ENCODE data around the gene KIF22. TPM values are rescaled to one million over a fixed set of nuclear protein-coding genes. Genes with fewer than 3 reads are reported as not detected.

Gene KIF22
- total RNA-seq (2022; extraction: Qiagen RNA extraction) = 81.0 to 104 TPM (median 94.7 TPM) in 5 replicates

GRCh38 chr16:29790183-29790948, at the start of gene KIF22:
TSS of gene KIF22 (plus strand) at chr16:29790751. CDS start at chr16:29790760, 9 bp downstream.

GRCh38 chr16:29745853-29746345, 44.7 kb upstream of the KIF22 start, which contains the start of gene C16orf54:
TSS of gene C16orf54 (minus strand) at chr16:29745990. CDS start at chr16:29744951, 1,039 bp downstream.

DNA sequence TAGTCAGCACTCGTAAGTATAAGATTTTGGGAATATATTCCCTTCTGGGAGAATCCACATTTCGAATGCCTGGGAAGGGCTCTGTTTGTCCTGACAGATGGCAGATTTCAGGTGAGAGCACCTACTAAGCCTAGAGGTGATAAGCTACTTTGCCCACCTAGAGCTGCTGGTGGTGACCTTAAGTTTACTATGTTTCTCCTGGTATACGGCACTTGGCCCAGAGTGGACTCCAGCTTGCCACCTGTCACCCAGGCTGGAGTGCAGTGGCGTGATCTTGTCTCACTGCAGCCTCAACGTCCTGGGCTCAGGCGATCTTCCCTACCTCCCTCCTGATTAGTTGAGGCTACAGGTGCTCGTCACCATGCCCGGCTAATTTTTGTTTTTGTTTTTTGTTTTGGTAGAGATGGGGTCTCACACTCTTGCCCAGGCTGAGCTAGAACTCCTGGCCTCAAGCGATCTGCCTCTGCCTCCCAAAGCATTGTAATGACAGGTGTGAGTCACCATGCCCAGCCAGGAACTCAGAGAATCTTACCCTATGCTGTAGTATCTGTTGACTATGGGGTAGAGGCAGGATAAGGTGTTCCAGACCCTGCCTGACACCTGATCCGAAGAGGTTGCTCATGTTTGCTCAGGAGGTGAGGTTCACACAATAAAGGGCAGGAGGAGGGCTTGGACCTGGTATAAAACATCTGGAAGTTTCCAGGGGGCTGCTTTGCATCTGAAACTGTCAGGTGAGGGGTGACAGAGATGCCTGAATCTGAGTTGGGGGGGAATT, 12.8 kb upstream of the KIF22 start, which contains the start of gene ZG16:
Gene ZG16, plus strand, starts transcription at position 681 of the 775 bp plus-strand sequence. CDS start 1,011 bp downstream, outside the sequence.

GRCh38 chr16:29806099-29806579, 15.6 kb downstream of the KIF22 start, which contains the start of gene MAZ:
TSS of gene MAZ (plus strand) at chr16:29806529. CDS start at chr16:29806702, 173 bp downstream.

DNA sequence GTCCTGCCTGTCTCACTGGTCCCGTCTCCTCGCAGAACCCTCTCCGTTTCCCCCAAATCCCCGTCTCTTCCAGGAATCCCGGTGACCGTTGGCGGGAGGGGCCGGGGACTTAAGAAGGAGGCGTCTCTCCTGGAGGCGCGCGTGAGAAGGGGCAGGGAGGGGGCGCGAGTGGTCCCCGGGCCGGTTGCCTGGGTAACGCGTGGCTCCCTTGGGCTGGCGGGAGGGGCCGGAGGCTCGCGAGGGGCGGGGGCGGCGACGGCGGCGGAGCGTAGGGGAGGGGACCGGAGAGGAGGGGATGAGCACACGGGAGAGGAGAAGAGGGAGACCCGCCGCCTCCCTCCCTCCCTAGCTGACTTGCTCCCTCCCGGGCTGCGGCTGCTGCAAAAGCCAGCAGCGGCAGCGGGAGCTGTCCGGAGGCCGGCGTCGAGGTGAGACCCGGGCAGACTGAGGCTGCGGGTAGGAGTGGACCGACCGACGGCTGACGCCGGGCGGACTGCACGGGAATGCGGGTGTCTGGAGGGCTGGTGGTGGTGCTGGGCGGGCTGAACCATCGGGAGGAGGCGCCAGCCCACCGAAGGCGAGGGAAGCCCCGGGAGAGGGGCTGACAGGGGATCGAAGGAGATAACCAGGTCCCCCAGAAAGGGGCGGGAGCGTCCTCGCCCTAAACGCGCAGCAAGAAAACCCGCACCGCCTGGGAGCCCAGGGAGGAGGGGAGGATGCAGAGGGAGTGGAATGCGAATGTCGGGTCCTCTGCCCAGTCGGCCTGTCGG, 21.5 kb downstream of the KIF22 start, which contains the start of gene PRRT2:
Gene PRRT2, plus strand, starts transcription at position 298 of the 770 bp plus-strand sequence. CDS start 862 bp downstream, outside the sequence.

GRCh38 chr16:29815793-29816693, 25.5 kb downstream of the KIF22 start, which contains the start of gene PAGR1:
TSS of gene PAGR1 (plus strand) at chr16:29816152. CDS start at chr16:29816526, 374 bp downstream.

GRCh38 chr16:29820271-29820701, 29.7 kb downstream of the KIF22 start, which contains the start of gene MVP:
TSS of gene MVP (plus strand) at chr16:29820462. CDS start at chr16:29830550, 10,088 bp downstream.

Other genes starting within 250 kb of the KIF22 start
- 0.02 to 0.05 TPM in 2 of 5 replicates, not detected in the others for gene SPN, start 127.5 kb upstream of the KIF22 start, total RNA-seq (2022; extraction: Qiagen RNA extraction)
- 0.67 to 1.0 TPM (median 0.78 TPM) in 5 replicates for gene QPRT, start 111.6 kb upstream of the KIF22 start, total RNA-seq (2022; extraction: Qiagen RNA extraction)
- gene C16orf54, start 44.8 kb upstream of the KIF22 start, total RNA-seq (2022; extraction: Qiagen RNA extraction) = not detected in 5 replicates
- gene ZG16, start 12.5 kb upstream of the KIF22 start, total RNA-seq (2022; extraction: Qiagen RNA extraction) = not detected in 5 replicates
- 150 to 192 TPM (median 180 TPM) in 5 replicates for gene MAZ, start 15.8 kb downstream of the KIF22 start, total RNA-seq (2022; extraction: Qiagen RNA extraction)
- 0.24 to 0.51 TPM (median 0.30 TPM) in 5 replicates for gene PRRT2, start 21.4 kb downstream of the KIF22 start, total RNA-seq (2022; extraction: Qiagen RNA extraction)
- gene PAGR1, start 25.4 kb downstream of the KIF22 start, total RNA-seq (2022; extraction: Qiagen RNA extraction) = 42.7 to 48.5 TPM (median 46.7 TPM) in 5 replicates
- 111 to 140 TPM (median 130 TPM) in 5 replicates for gene MVP, start 29.7 kb downstream of the KIF22 start, total RNA-seq (2022; extraction: Qiagen RNA extraction)
- 64.0 to 105 TPM (median 103 TPM) in 5 replicates for gene CDIPT, start 72.5 kb downstream of the KIF22 start, total RNA-seq (2022; extraction: Qiagen RNA extraction)
- gene SEZ6L2, start 108.8 kb downstream of the KIF22 start, total RNA-seq (2022; extraction: Qiagen RNA extraction) = 16.9 to 23.6 TPM (median 21.7 TPM) in 5 replicates
- gene ASPHD1, start 109.7 kb downstream of the KIF22 start, total RNA-seq (2022; extraction: Qiagen RNA extraction) = 16.3 to 30.7 TPM (median 27.0 TPM) in 5 replicates
- 14.2 to 21.4 TPM (median 19.0 TPM) in 5 replicates for gene KCTD13, start 135.5 kb downstream of the KIF22 start, total RNA-seq (2022; extraction: Qiagen RNA extraction)
- 78.2 to 104 TPM (median 102 TPM) in 5 replicates for gene TMEM219, start 171.3 kb downstream of the KIF22 start, total RNA-seq (2022; extraction: Qiagen RNA extraction)
- 24.7 to 36.8 TPM (median 34.0 TPM) in 5 replicates for gene TAOK2, start 183.1 kb downstream of the KIF22 start, total RNA-seq (2022; extraction: Qiagen RNA extraction)
- gene HIRIP3, start 204.9 kb downstream of the KIF22 start, total RNA-seq (2022; extraction: Qiagen RNA extraction) = 13.5 to 17.8 TPM (median 15.3 TPM) in 5 replicates
- 107 to 127 TPM (median 109 TPM) in 5 replicates for gene INO80E, start 205.5 kb downstream of the KIF22 start, total RNA-seq (2022; extraction: Qiagen RNA extraction)
- gene DOC2A, start 220.3 kb downstream of the KIF22 start, total RNA-seq (2022; extraction: Qiagen RNA extraction) = 1.7 to 3.3 TPM (median 2.7 TPM) in 5 replicates
- not detected in 5 replicates for gene C16orf92, start 232.4 kb downstream of the KIF22 start, total RNA-seq (2022; extraction: Qiagen RNA extraction)
- 0.23 to 0.58 TPM (median 0.42 TPM) in 5 replicates for gene TLCD3B, start 240.5 kb downstream of the KIF22 start, total RNA-seq (2022; extraction: Qiagen RNA extraction)